H9 (cell line): Measurements from ENCODE around the gene RSPRY1. TPM values are rescaled to one million over a fixed set of nuclear protein-coding genes. Genes with fewer than 3 reads are reported as not detected.

Experiments used
- DNase-seq: peaks from one replicate; pipeline ENCODE4 v3.0.0-alpha.2; 2017
- H2AFZ ChIP-seq: one replicate; pipeline ENCODE4 v1.6.1; 2013; ENCODE audit warnings: mild to moderate bottlenecking, low read length, control low read depth, moderate library complexity
- H2AK5ac ChIP-seq: 2 replicates; pipeline ENCODE4 v1.6.1; 2013; ENCODE audit warnings: low read length, control low read depth, mixed read lengths; ENCODE audit not compliant: insufficient read length
- H2BK120ac ChIP-seq: one replicate; pipeline ENCODE4 v1.6.1; 2013; ENCODE audit warnings: low read depth, mild to moderate bottlenecking, low read length, control low read depth, inconsistent platforms; ENCODE audit not compliant: poor library complexity, severe bottlenecking
- H2BK12ac ChIP-seq: 2 replicates; pipeline ENCODE4 v1.6.1; 2013; ENCODE audit warnings: low read length, control low read depth, mixed read lengths, low read depth; ENCODE audit not compliant: insufficient read length
- H2BK15ac ChIP-seq: 2 replicates; pipeline ENCODE4 v1.6.1; 2013; ENCODE audit warnings: low read depth, low read length, control low read depth
- H2BK20ac ChIP-seq: one replicate; pipeline ENCODE4 v1.6.1; 2013; ENCODE audit warnings: low read depth, mild to moderate bottlenecking, low read length, control low read depth, inconsistent platforms; ENCODE audit not compliant: poor library complexity, severe bottlenecking
- H2BK5ac ChIP-seq: 2 replicates; pipeline ENCODE4 v1.6.1; 2013; ENCODE audit warnings: low read length, control low read depth, mixed read lengths; ENCODE audit not compliant: insufficient read length
- H3K14ac ChIP-seq: 2 replicates; pipeline ENCODE4 v1.6.1; 2013; ENCODE audit warnings: low read length, control low read depth; ENCODE audit not compliant: insufficient read depth
- H3K18ac ChIP-seq: 2 replicates; pipeline ENCODE4 v1.6.1; 2013; ENCODE audit warnings: low read depth, mild to moderate bottlenecking, mixed read lengths, low read length, control low read depth; ENCODE audit not compliant: insufficient read length
- H3K23ac ChIP-seq: 2 replicates; pipeline ENCODE4 v1.6.1; 2013; ENCODE audit warnings: low read length, control low read depth, mixed read lengths, low read depth; ENCODE audit not compliant: insufficient read length
- H3K23me2 ChIP-seq: 2 replicates; pipeline ENCODE4 v1.6.1; 2013; ENCODE audit warnings: low read depth, mild to moderate bottlenecking, mixed read lengths, low read length, control low read depth; ENCODE audit not compliant: insufficient read length, poor library complexity, severe bottlenecking
- H3K27ac ChIP-seq: 2 replicates; pipeline ENCODE4 v1.5.1; 2013; ENCODE audit warnings: low read length, control low read depth, mixed read lengths, low read depth; ENCODE audit not compliant: insufficient read length
- H3K27me3 ChIP-seq: 2 replicates; pipeline ENCODE4 v1.6.1; 2013; ENCODE audit warnings: low read length, control low read depth, inconsistent platforms; ENCODE audit not compliant: insufficient read depth
- H3K4ac ChIP-seq: 2 replicates; pipeline ENCODE4 v1.6.1; 2013; ENCODE audit warnings: low read depth, mild to moderate bottlenecking, control low read depth, inconsistent platforms, low read length, moderate library complexity
- H3K4me1 ChIP-seq: 2 replicates; pipeline ENCODE4 v1.6.1; 2013; ENCODE audit warnings: low read length, control low read depth, inconsistent platforms; ENCODE audit not compliant: insufficient read depth
- H3K4me2 ChIP-seq: 2 replicates; pipeline ENCODE4 v1.6.1; 2013; ENCODE audit warnings: low read length, control low read depth, mixed read lengths; ENCODE audit not compliant: insufficient read length, insufficient read depth
- H3K56ac ChIP-seq: 2 replicates; pipeline ENCODE4 v1.6.1; 2013; ENCODE audit warnings: low read depth, mild to moderate bottlenecking, mixed read lengths, low read length, control low read depth; ENCODE audit not compliant: insufficient read length
- H3K79me1 ChIP-seq: 2 replicates; pipeline ENCODE4 v1.6.1; 2013; ENCODE audit warnings: low read depth, mild to moderate bottlenecking, moderate library complexity, low read length, control low read depth, inconsistent platforms; ENCODE audit not compliant: insufficient read depth, poor library complexity, severe bottlenecking
- H3K79me2 ChIP-seq: 2 replicates; pipeline ENCODE4 v1.6.1; 2013; ENCODE audit warnings: low read length, control low read depth, inconsistent platforms; ENCODE audit not compliant: insufficient read depth
- H3K9ac ChIP-seq: 2 replicates; pipeline ENCODE4 v1.6.1; 2013; ENCODE audit warnings: low read length, control low read depth, mixed read lengths; ENCODE audit not compliant: insufficient read length; ENCODE audit errors: extremely low read depth
- H3K9me3 ChIP-seq: one replicate; pipeline ENCODE4 v1.6.1; 2013; ENCODE audit warnings: low read depth, low read length, inconsistent platforms; ENCODE audit not compliant: control insufficient read depth
- H3T11ph ChIP-seq: one replicate; pipeline ENCODE4 v1.6.1; 2013; ENCODE audit warnings: mild to moderate bottlenecking, low read length, control low read depth, inconsistent platforms
- H4K20me1 ChIP-seq: one replicate; pipeline ENCODE4 v1.6.1; 2013; ENCODE audit not compliant: control insufficient read depth, insufficient read length, insufficient read depth
- H4K5ac ChIP-seq: 2 replicates; pipeline ENCODE4 v1.6.1; 2013; ENCODE audit warnings: low read depth, mild to moderate bottlenecking, mixed read lengths, low read length, control low read depth; ENCODE audit not compliant: insufficient read length
- H4K8ac ChIP-seq: replicated peaks from 2 replicates; pipeline ENCODE4 v1.6.1; 2013; ENCODE audit warnings: low read length, control low read depth, mixed read lengths, low read depth; ENCODE audit not compliant: insufficient read length
- H4K91ac ChIP-seq: 2 replicates; pipeline ENCODE4 v1.6.1; 2013; ENCODE audit warnings: low read depth, mild to moderate bottlenecking, moderate library complexity, mixed read lengths, low read length, control low read depth; ENCODE audit not compliant: insufficient read length
- H3K27ac Mint-ChIP-seq, 3 experiments: 2 replicates in 2 of 3; 3 replicates in 1 of 3; pipeline ENCODE4 v1.8.0; 2020 to 2021; ENCODE audit warnings: mixed read lengths in 3 of 3, mild to moderate bottlenecking in 1 of 3, moderate library complexity in 1 of 3
- H3K27me3 Mint-ChIP-seq: 2 replicates; pipeline ENCODE4 v1.8.0; 2021; ENCODE audit warnings: low read depth, mild to moderate bottlenecking, moderate library complexity, mixed read lengths
- H3K36me3 Mint-ChIP-seq, 3 experiments: 2 replicates in 2 of 3; 3 replicates in 1 of 3; pipeline ENCODE4 v1.8.0; 2020 to 2021; ENCODE audit warnings: low read depth in 3 of 3, mixed read lengths in 3 of 3; ENCODE audit not compliant: insufficient read depth in 1 of 3
- H3K4me1 Mint-ChIP-seq, 2 experiments: 2 replicates each; pipeline ENCODE4 v1.8.0; 2020; ENCODE audit warnings: mixed read lengths in 2 of 2
- H3K4me3 Mint-ChIP-seq, 2 experiments: 2 replicates in 1 of 2; 3 replicates in 1 of 2; pipeline ENCODE4 v1.8.0; 2020 to 2021; ENCODE audit warnings: mild to moderate bottlenecking in 2 of 2, mixed read lengths in 2 of 2, moderate library complexity in 1 of 2
- H3K9me3 Mint-ChIP-seq, 2 experiments: 2 replicates in 1 of 2; 3 replicates in 1 of 2; pipeline ENCODE4 v1.8.0; 2020; ENCODE audit warnings: mild to moderate bottlenecking in 2 of 2, mixed read lengths in 2 of 2, moderate library complexity in 1 of 2
- CTCF ChIP-seq: fragments of 200-600 bp; sonication (generic); conservative IDR thresholded peaks from 3 replicates; pipeline ENCODE4 v1.8.0; 2021; ENCODE audit warnings: antibody characterized with exemption, mild to moderate bottlenecking
- WGBS: extraction: QIAGEN DNeasy Blood & Tissue Kit; methylation state at CpG from one replicate; pipeline ENCODE4 v1.1.7; 2013; ENCODE audit warnings: missing lambda C conversion rate, low lambda C conversion rate, mixed read lengths; ENCODE audit not compliant: insufficient read length; ENCODE audit errors: extremely low coverage; 5-methylcytosine and 5-hydroxymethylcytosine counted together
- total RNA-seq: library from RNA; stranded (reverse); gene quantifications from 2 replicates; pipeline ENCODE4 v1.2.1, GENCODE V29; 2021

Gene RSPRY1
- total RNA-seq, 1 experiment from 2014 or later = 36.1 TPM

GRCh38 chr16:57273359-57273758 is 87.2 kb downstream of the RSPRY1 start:
- Mint-ChIP-seq H3K4me1 (peaks cover 15 to 26% of the 10 kb centered on the region in 2 experiments), H3K4me3 (no peak overlapping the region), H3K36me3 (no peaks in the 10 kb centered on the region), H3K27ac (no peak overlapping the region), H3K27me3 (no peaks in the 10 kb centered on the region), H3K9me3 (no peaks in the 10 kb centered on the region)
- Histone ChIP-seq H2BK120ac (no peak overlapping the region), H3K27me3 (no peaks in the 10 kb centered on the region), H2BK12ac (no peak overlapping the region), H4K91ac (no peak overlapping the region), H2BK20ac (no peak overlapping the region), H3K18ac (no peak overlapping the region), H3K79me1 (no peaks in the 10 kb centered on the region), H2BK15ac (no peak overlapping the region), H3K23me2 (no peaks in the 10 kb centered on the region), H4K8ac (no peak overlapping the region), H3K4me2 (no peak overlapping the region), H3K27ac (no peak overlapping the region), H3K9ac (no peak overlapping the region), H2AK5ac (no peak overlapping the region), H3K4me1 (peaks cover 6% of the 10 kb centered on the region; the same call in 1 of the 2 replicates), H2BK5ac (no peak overlapping the region), H4K20me1 (no peaks in the 10 kb centered on the region), H3T11ph (no peak overlapping the region), H2AFZ (no peak overlapping the region), H3K79me2 (0 out of 2 replicates have a peak, but pooled peaks cover 2% of the 10 kb centered on the region), H3K9me3 (no peaks in the 10 kb centered on the region), H3K56ac (no peak overlapping the region), H3K4ac (no peak overlapping the region), H3K14ac (no peak overlapping the region), H3K23ac (no peak overlapping the region), H4K5ac (no peak overlapping the region)
- no peak for TF ChIP-seq CTCF
- no CpG with 5 or more reads among the region's 1 CpG for WGBS
- DNase-seq = no peak
